HepG2 (cell line): ENCODE measurements around the gene CD28. TPM values are rescaled to one million over a fixed set of nuclear protein-coding genes. Genes with fewer than 3 reads are reported as not detected.
A peak's percentile ranks its signal among the peaks of the same experiment; 100 is the strongest.

Source experiments
- ATF7 ChIP-seq, 2 experiments: fragments of 450-650 bp in 1 of 2; sonication (generic) in 1 of 2; formaldehyde crosslinking in 1 of 2; IDR thresholded peaks; 2 replicates each; pipeline versions ENCODE4 v1.4.0 to v1.6.1; 2016 to 2020; ENCODE audit warnings: antibody characterized with exemption in 1 of 2, mild to moderate bottlenecking in 1 of 2, missing genetic modification reagents in 1 of 2
- FOXA3 ChIP-seq: IDR thresholded peaks from 2 replicates; pipeline ENCODE4 v1.6.1; 2016; ENCODE audit warnings: missing genetic modification reagents, missing compliant biosample characterization
- GATA4 ChIP-seq: sonication (generic); IDR thresholded peaks from 2 replicates; pipeline ENCODE4 v1.6.1; 2016; ENCODE audit warnings: antibody characterized with exemption, low read depth, borderline replicate concordance
- GATAD1 ChIP-seq: IDR thresholded peaks from 2 replicates; pipeline ENCODE4 v1.6.1; 2016; ENCODE audit warnings: missing genetic modification reagents, missing compliant biosample characterization
- GTF3A ChIP-seq: sonication (generic); formaldehyde crosslinking; conservative IDR thresholded peaks from 2 replicates; pipeline ENCODE4 v1.4.0; 2020; ENCODE audit warnings: mild to moderate bottlenecking, missing genetic modification reagents
- HNF4A ChIP-seq: sonication (generic); formaldehyde crosslinking; IDR thresholded peaks from 2 replicates; pipeline ENCODE4 v1.4.0; 2020; ENCODE audit warnings: missing genetic modification reagents
- IKZF4 ChIP-seq: sonication (generic); formaldehyde crosslinking; IDR thresholded peaks from 2 replicates; pipeline ENCODE4 v1.5.1; 2020; ENCODE audit warnings: borderline replicate concordance, mild to moderate bottlenecking, low read depth, missing genetic modification reagents; ENCODE audit errors: not compliant biosample characterization
- NCOR1 ChIP-seq: fragments of 200-600 bp; sonication (generic); IDR thresholded peaks from 2 replicates; pipeline ENCODE4 v1.7.0; 2017; ENCODE audit warnings: antibody characterized with exemption, low read length, borderline replicate concordance
- NR2F1 ChIP-seq, 2 experiments: fragments of 450-650 bp in 1 of 2; formaldehyde crosslinking in 1 of 2; IDR thresholded peaks; 2 replicates each; pipeline versions ENCODE4 v1.5.0 to v1.6.1; 2016 to 2020; ENCODE audit warnings: mild to moderate bottlenecking in 1 of 2, missing compliant biosample characterization in 1 of 2, missing genetic modification reagents in 1 of 2, moderate library complexity in 1 of 2
- PAXIP1 ChIP-seq: sonication (generic); formaldehyde crosslinking; conservative IDR thresholded peaks from 2 replicates; pipeline ENCODE4 v1.4.0; 2020; ENCODE audit warnings: mild to moderate bottlenecking, missing genetic modification reagents, moderate library complexity
- POLR2A ChIP-seq, 2 experiments: IDR thresholded peaks; 2 replicates each; pipeline ENCODE4 v1.6.1; 2011; ENCODE audit warnings: low read depth in 2 of 2, low read length in 2 of 2, mild to moderate bottlenecking in 1 of 2, moderate library complexity in 1 of 2; ENCODE audit not compliant: insufficient read depth in 1 of 2
- RAD21 ChIP-seq: fragments of 450-650 bp; formaldehyde crosslinking; IDR thresholded peaks from 2 replicates; pipeline ENCODE4 v1.5.0; 2020; ENCODE audit warnings: mild to moderate bottlenecking
- SALL1 ChIP-seq: sonication (generic); formaldehyde crosslinking; IDR thresholded peaks from 2 replicates; pipeline ENCODE4 v1.8.0; 2022; ENCODE audit warnings: mild to moderate bottlenecking, missing genetic modification reagents
- SOX6 ChIP-seq, 2 experiments: fragments of 450-650 bp in 1 of 2; sonication (generic) in 1 of 2; formaldehyde crosslinking in 1 of 2; IDR thresholded peaks; 2 replicates each; pipeline versions ENCODE4 v1.4.0 to v1.6.1; 2017 to 2020; ENCODE audit warnings: antibody characterized with exemption in 1 of 2, mild to moderate bottlenecking in 1 of 2, missing genetic modification reagents in 1 of 2
- STAT5B ChIP-seq: sonication (generic); formaldehyde crosslinking; IDR thresholded peaks from 2 replicates; pipeline ENCODE4 v1.4.0; 2020; ENCODE audit warnings: missing genetic modification reagents
- TCF7 ChIP-seq: sonication (generic); IDR thresholded peaks from 2 replicates; pipeline ENCODE4 v1.6.1; 2016; ENCODE audit warnings: antibody characterized with exemption, low read depth
- ZBTB21 ChIP-seq: sonication (generic); formaldehyde crosslinking; IDR thresholded peaks from 2 replicates; pipeline ENCODE4 v1.4.0; 2020; ENCODE audit warnings: missing genetic modification reagents
- ZBTB39 ChIP-seq: sonication (generic); formaldehyde crosslinking; IDR thresholded peaks from 2 replicates; pipeline ENCODE4 v1.5.0; 2020; ENCODE audit warnings: missing genetic modification reagents
- ZMYM3 ChIP-seq: sonication (generic); formaldehyde crosslinking; IDR thresholded peaks from 2 replicates; pipeline ENCODE4 v1.5.1; 2020; ENCODE audit warnings: mild to moderate bottlenecking, missing genetic modification reagents
- ZMYM4 ChIP-seq: sonication (generic); formaldehyde crosslinking; IDR thresholded peaks from 2 replicates; pipeline ENCODE4 v1.8.1; 2023; ENCODE audit warnings: mild to moderate bottlenecking, missing genetic modification reagents
- ZNF124 ChIP-seq: sonication (generic); formaldehyde crosslinking; IDR thresholded peaks from 2 replicates; pipeline ENCODE4 v1.4.0; 2020; ENCODE audit warnings: missing genetic modification reagents
- ZNF251 ChIP-seq: sonication (generic); formaldehyde crosslinking; IDR thresholded peaks from 2 replicates; pipeline ENCODE4 v1.9.0; 2021; ENCODE audit warnings: mild to moderate bottlenecking, missing genetic modification reagents
- ZNF343 ChIP-seq: sonication (generic); formaldehyde crosslinking; IDR thresholded peaks from 2 replicates; pipeline ENCODE4 v1.4.0; 2020; ENCODE audit warnings: mild to moderate bottlenecking, missing genetic modification reagents
- ZNF362 ChIP-seq: sonication (generic); formaldehyde crosslinking; IDR thresholded peaks from 2 replicates; pipeline ENCODE4 v1.4.0; 2020; ENCODE audit warnings: missing genetic modification reagents, mild to moderate bottlenecking, borderline replicate concordance
- ZNF674 ChIP-seq: sonication (generic); formaldehyde crosslinking; IDR thresholded peaks from 2 replicates; pipeline ENCODE4 v1.5.0; 2020; ENCODE audit warnings: low read depth, mild to moderate bottlenecking, missing genetic modification reagents
- ZNF883 ChIP-seq: sonication (generic); formaldehyde crosslinking; IDR thresholded peaks from 2 replicates; pipeline ENCODE4 v1.5.1; 2020; ENCODE audit warnings: mild to moderate bottlenecking, missing genetic modification reagents; ENCODE audit errors: not compliant biosample characterization
- polyA plus RNA-seq, 8 experiments: library from polyadenylated mRNA; depleted of rRNA in 3 of 8; stranded (reverse) in 7 of 8; unstranded in 1 of 8; fragments of >200 nt; fragmentation: Illumina TruSeq in 4 of 8; extraction: Trizol in 4 of 8; gene quantifications; 2 replicates each; pipeline versions ENCODE4 v1.2.1 to v1.2.3, GENCODE V29; 2011 to 2016; ENCODE audit warnings: low read depth in 4 of 8, missing spikeins in 1 of 8, mixed read lengths in 1 of 8; ENCODE audit not compliant: insufficient read depth in 1 of 8
- total RNA-seq, 5 experiments: library from RNA; depleted of rRNA; stranded (reverse); fragments of >200 nt; fragmentation: Illumina TruSeq; extraction: Trizol; gene quantifications; 2 replicates each; pipeline ENCODE4 v1.2.3, GENCODE V29; 2016; ENCODE audit warnings: low read depth in 1 of 5

Gene CD28
- total and polyA plus RNA-seq, 2 of the 13 experiments (the other 11 are each of a cell fraction or from before 2014, with no cell fraction given) = not detected

GRCh38 chr2:203714112-203714511 lies 7.7 kb downstream of the CD28 start (continued):
- TF ChIP-seq FOXA3 (CRISPR knock-in tag) = 0 out of 2 replicates have a peak, but pooled peaks have one; percentile 9
- peak; percentile 49 for TF ChIP-seq SALL1 (CRISPR knock-in tag)
- no peak for TF ChIP-seq ZNF362 (CRISPR knock-in tag)
- no peak for TF ChIP-seq GATAD1
- TF ChIP-seq ZBTB39 (CRISPR knock-in tag) = no peak
- no peak for TF ChIP-seq POLR2A (IDR thresholded peaks at IDR 0.05; ENCODE audit: insufficient read depth in 1 of 2, low read depth in 2 of 2, low read length in 2 of 2)
- peak; percentile 43; the same call in 1 of the 2 replicates for TF ChIP-seq NCOR1
- TF ChIP-seq SOX6 (IDR thresholded peaks at IDR 0.05) = no peak
- TF ChIP-seq SOX6 (CRISPR knock-in tag; IDR thresholded peaks at IDR 0.05) = peak; percentile 66
- no peak for TF ChIP-seq IKZF4 (CRISPR knock-in tag)
- TF ChIP-seq ZNF124 (CRISPR knock-in tag) = no peak
- TF ChIP-seq RAD21 (CRISPR knock-in tag) = no peak
- no peak for TF ChIP-seq ZNF674
- no peak for TF ChIP-seq GATA4
- TF ChIP-seq ZMYM4 = peak; percentile 32; the same call in 1 of the 2 replicates
- no peak for TF ChIP-seq ATF7 (IDR thresholded peaks at IDR 0.05)
- TF ChIP-seq ATF7 (CRISPR knock-in tag; IDR thresholded peaks at IDR 0.05) = 0 out of 2 replicates have a peak, but pooled peaks have one; percentile 28
- TF ChIP-seq NR2F1 (CRISPR knock-in tag; IDR thresholded peaks at IDR 0.05) = peak; percentile 73 to 75; a peak in 3 of 4 replicates
- 0 out of 2 replicates have a peak, but pooled peaks have one; percentile 24 for TF ChIP-seq TCF7
- TF ChIP-seq ZNF883 = no peak
- peak; percentile 83 for TF ChIP-seq HNF4A (CRISPR knock-in tag)
- TF ChIP-seq GTF3A = no peak
- no peak for TF ChIP-seq ZNF251
- peak; percentile 31; the same call in 1 of the 2 replicates for TF ChIP-seq PAXIP1
- no peak for TF ChIP-seq ZBTB21 (CRISPR knock-in tag)
- no peak for TF ChIP-seq ZNF343 (CRISPR knock-in tag)
- no peak for TF ChIP-seq ZMYM3
- TF ChIP-seq STAT5B = no peak
